HG03457 (cell line): Measurements from ENCODE around the gene GPR84.

Experiments used
- ATAC-seq: cut with Tn5 transposase; IDR thresholded peaks from one replicate; pipeline ENCODE4 v1.9.1; 2021; ENCODE audit warnings: moderate number of reproducible peaks; ENCODE audit not compliant: unreplicated experiment

GPR84 gene

GRCh38 chr12:54375259-54375579, 10.9 kb upstream of the GPR84 start:
- no peak for ATAC-seq

DNA sequence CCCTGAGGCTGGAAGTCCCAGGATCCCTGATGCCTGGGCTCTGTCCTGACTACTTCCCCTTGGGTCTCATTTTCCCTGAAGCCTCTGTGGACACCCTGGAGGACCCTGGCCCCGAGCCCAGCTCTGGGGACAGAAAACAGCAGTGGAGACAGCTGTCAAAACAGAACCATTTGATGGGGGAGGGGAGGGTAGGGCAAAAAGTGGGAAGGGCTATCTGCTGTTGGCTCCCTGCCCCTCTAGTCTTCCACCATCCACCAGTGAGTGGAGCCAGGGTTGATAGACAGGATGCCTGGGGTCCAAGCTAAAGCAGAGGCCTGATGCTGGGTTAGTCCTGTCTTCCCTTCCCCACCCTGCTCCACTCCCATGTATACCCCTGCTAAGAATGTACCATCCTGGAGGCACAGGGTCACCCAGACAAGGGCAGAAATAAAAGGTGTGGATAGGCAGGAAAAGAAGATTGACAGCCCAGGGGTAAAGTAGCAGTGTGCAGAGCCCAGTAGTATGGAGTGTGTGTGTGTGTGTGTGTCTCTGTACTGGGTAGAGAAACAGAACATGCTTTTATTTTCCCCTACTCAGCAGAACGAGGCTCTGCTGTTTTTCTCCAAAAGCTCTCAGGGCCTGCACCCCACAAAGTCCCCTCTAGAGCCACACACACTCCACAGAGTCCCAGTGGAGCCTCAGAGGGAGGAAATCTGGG, 10.4 kb upstream of the GPR84 start:
- no peak for ATAC-seq

DNA sequence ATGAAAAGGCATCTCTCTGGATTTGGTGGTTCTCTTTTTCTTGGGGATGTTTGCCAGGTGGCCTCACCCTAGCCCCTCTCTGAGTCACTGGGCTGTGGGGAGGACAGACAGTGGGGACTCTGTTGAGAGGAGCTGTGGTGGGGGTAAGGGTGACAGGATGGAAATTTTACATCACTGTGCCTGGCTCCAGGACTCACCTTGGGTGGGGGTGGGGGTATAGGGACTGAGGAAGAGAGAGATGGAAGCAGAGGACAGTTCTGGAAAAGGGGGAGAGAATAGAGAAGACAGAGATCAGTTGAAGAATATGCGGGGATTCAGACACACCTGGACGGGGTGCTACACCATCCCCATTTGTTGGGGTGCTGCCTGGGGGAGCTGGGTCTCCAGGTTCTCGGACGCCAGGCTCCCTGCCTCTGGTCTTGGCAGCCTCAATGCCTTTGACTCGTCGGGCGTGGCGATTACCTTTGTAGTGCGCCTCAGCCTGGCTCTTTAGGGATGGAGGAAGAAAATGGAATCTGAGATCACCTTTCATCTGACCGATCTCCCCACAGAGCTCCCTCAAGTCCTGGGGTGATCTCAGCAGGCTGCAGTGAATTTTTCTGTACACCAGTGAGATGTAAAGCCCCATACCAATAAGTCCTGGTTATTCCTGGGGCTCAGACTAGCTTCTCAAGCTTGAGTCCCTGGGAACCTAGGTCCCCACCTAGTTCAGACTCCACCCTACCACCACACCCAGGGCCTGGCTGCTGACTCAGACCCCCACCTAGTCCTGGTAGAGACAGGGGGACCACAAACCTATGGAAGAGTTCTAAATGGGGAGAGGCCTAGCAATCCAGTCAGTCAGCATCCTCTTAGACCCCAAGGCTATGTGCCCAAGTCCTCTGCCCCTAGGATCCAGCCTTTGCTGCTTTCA, 9.6 kb upstream of the GPR84 start:
- ATAC-seq, result no peak

DNA sequence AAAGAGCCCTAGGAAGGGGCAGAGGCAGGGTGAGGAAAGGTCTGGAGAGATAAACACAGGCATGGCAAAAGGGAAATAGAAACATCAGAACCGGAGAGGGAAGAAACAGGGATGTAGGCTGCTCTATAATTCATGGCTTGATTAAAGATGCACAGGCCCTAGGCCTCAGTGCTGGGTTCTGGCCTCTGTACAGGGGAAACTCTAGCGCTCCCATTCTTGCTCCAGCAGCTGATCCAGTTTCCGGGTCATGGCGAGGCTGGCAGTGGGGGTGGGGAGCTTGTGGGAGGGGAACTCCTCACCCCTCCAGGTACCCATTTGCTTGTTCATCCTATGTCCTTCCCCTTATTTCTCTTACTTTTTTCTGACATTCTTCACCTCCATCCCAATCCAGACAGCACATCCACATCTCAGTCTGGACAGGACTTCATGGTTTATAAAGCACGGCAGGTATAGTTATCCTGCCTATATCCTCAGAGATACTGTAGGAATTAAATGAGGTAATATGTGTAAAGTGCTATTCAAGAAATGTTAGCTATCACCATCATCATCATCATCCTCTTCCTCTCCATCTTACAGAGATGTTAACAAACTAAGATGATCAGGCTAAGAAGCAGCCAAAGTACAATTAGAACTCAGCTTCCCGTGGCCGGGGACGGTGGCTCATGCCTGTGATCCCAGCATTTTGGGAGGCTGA, 8.0 kb upstream of the GPR84 start:
- ATAC-seq, result no peak

GRCh38 chr12:54371328-54372112, 7.2 kb upstream of the GPR84 start:
- ATAC-seq, result no peak

- ATAC-seq, result no peak
These were observed 6.0 kb upstream of the GPR84 start for GRCh38 chr12:54370171-54370730.

DNA sequence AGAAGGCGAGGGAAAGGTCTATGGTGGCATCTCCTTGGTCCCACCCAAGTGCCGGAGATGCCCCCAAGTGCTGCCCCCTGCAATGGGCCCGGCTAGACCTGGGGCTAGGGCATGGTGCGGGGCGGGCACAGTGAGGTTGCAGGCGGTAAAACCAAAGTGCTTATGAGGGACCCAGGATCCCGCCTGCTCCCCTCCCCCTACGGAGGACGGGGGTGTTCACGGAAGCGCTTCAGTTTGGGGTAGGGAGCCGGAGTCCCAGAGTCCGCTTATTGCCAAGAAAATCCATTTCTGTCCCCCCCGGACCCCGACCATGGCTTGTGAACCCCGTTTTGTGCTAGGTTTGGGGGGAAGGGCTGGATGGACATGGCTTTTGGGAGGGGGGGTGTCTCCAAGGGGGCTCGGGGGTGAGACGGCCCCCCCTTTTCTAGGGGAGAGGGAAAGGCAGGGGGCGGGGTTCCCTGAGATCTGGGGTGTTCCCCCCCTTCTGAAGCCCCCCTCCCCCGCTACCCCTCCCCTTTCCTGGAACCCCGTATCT, 5.4 kb upstream of the GPR84 start:
- no peak for ATAC-seq

GRCh38 chr12:54368709-54369596, 4.7 kb upstream of the GPR84 start:
- ATAC-seq, result peak; percentile 54

GRCh38 chr12:54368025-54368708, 3.9 kb upstream of the GPR84 start:
- ATAC-seq, result no peak

DNA sequence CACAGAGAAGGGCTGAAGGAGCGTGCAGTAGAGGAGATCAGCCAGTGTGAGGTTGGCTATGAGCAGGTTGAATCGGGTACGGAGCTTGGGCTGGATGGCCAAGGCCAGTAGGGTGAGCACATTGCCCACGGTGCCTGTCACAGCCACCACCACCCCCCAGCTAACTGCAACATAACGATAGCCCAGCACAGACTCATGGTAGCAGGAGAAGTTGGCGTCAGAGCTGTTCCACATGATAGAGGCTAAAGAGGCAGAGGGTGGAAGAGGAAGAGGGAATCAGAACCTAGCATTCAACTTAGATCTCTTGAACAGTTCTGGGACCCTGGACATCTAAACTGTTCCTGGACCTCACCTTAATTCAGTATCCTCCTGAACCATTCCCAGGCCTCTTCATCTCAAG, 668 bp downstream of the GPR84 start:
- no peak for ATAC-seq

DNA sequence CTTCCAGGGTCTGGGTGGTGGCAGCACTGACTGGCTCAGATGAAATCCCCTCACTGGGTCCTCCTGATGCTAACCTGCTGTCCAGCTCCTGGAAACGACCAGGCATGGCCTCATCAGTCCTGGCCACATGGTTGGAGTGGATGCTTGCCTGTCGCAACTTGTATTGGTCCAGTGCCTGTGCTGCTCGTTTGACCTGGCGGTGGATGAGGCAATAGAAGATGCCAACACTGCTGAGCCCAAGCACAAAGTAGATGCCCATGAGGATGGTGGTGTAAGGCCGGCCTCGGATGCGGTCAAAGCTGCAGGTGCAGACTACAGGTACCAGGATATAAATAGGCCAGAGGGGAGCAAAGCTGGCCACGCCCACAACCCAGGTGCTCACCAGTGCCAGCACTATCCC, 1.2 kb downstream of the GPR84 start:
- no peak for ATAC-seq

- ATAC-seq, result no peak
These were observed 3.4 kb downstream of the GPR84 start for GRCh38 chr12:54360717-54361456.

- ATAC-seq, result no peak
These were observed 4.4 kb downstream of the GPR84 start for GRCh38 chr12:54359762-54360351.

GRCh38 chr12:54358945-54359761, 5.1 kb downstream of the GPR84 start:
- ATAC-seq, result peak; percentile 94

DNA sequence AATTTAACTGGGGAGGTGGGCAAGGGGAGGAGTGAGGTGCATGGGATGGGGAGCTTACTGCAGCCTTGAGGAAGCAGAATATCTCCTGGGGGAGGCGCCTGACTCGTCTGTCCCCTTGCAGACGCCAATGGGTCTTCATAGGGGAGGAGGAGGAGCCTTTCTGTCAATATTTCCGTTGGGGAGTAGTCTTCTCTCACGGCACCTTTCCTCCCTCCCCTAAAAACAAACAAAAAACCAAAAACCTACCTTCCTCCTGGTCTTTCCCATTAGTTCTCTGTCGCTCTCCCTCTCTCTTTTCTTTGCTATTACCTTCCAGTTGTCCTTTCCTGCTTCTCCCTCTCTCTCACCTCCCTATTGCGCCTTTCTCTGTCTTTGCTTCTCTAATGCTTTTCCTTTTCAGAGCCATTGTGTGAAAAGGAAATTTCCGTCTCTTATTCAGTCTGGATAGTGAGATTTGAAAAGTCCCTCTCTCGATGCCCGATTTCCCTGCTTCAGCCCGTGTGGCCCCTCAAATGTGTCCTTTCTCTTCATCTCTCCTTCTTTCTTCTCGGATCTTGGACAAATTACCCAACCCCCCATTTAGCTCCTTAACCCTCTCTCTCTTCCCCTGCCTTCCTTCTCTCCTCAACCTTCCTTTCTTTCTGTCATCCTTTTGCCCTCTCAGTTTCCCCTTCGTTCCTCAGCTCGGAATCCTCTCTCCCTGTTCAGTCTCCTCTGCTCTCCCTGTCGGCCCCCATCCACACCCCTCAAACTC, 5.9 kb downstream of the GPR84 start:
- ATAC-seq, result no peak

DNA sequence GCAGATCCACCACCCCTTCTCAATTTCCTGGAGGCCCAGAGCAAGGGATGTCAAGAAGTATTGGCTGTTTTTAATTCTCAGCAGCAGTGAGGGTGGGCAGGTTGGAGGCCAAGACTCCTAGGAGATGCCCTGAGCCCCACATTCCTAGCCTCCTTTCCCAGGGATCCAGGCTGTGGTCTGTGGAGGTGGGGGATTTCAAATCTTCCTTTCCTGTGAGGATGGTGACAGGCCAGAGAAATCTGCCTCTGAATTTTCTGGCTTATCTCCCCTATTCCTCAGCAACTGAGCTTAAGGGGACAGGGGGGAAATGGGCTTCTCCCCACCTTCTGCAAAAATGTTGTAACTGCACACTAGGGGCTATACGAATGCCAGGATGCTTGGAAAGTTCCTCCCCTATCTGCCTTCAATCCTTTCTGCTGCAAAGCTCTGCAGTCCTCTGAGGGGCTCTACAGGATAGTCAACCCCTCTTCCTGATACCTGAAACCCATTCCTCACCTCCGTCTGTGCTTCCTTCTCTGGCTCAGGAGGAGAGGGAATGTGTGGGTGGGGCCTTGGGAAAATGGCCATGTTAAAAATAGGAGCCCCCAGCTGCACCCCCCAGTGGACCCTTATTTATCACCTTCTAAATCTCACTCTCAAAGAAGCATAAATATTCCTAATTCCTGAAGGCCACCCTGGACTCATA, 6.6 kb downstream of the GPR84 start:
- no peak for ATAC-seq
